CD4-positive, alpha-beta T cell treated with Interleukin-4 for 1 hour (primary cell): ENCODE results near the gene NPW.
A peak's percentile ranks its signal among the peaks of the same experiment; 100 is the strongest.
"Not testable (repeated sequence)": the region's sequence is repeated elsewhere in the genome, so short reads cannot be mapped to it uniquely, and the experiment has no call there.

Experiments
- DNase-seq, 2 donors: peaks; one replicate each; pipeline ENCODE4 v3.0.0-alpha.2; 2020 to 2022

Gene NPW

DNA sequence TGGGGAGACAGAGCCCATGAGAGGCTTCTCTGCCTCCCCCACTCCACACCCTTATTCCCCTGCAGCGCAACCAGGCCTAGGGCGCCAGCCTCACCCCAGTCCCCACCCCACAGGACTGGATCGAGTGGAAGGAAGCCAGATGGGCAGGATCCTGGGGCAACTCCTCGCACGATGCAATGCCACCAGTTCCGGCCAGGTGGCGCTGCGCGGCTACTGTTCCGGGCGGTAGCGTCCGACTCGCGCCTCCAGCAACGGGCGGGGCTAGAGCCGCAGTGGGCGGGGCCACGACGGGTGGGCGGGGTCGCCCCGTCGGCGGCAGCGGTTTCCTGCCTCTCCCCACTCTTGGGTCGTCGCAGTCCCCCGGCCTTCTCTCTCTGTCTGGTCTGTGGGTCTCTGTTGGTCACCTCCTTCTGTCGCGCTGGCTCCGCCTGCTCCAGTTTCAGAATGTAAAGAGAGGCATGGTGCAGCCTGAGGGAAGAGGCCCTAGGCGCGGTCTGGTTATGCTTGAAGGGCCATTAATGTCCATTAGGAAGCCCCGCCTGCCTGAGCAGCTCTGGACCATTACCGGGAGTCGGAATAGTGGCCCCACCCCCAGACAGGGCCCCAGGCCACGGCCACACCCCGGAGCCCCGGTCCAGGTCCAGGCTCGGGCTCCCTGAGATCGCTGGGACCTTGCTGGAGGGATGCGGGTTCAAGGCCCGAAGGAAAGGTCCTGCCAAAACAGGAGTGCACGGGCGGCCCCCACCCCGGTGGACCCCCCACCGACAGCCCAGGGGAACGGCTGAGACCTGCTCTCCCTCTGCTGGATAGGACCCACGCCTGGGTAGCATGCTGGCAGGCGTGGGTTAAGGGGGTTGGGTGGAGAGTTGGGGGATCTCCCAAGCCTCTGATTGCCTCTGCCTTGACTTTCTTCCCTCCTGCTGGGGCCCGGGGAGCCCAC, 3.8 kb downstream of the NPW start:
- DNase-seq: peak; percentile 93 to 95

DNA sequence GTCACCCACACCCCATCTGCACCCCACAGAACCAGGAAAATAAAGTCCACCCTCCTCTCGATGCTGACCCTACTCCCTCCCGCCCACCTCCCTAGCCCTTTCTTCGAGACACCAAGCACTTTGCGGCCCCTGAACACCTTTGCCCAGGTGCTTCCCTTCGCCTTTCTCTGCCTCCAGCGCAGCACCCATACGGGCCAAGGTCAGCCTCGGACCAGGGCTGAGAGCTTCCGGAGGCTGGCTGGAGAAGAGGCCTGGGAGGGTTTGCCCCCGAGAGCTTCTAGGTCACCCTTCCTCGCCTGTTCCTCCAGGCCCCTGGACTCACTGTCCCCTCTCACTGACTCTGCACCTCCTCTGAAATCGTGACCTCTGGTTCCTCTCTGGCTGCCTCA, 4.4 kb downstream of the NPW start:
- no peak for DNase-seq

DNA sequence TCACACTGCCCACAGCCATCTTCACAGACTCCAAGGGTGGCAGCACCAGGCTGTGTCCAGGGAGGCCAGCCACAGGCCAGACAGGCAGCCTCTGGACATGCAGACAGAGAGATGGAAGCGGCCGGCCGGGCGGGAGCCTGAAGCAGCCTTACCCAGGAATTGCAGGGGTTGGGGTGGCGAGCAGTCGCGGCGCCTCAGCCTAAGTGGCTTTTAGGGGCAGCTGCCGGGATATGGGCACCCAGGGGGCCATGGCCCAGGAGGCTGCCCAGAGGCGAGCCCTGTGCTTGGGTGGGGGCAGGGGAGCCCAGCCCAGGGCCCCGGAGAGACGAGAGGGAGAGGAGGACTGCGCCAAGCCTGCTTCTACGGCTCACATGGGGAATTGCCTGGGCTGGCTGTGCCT, 5.7 kb downstream of the NPW start:
- no peak for DNase-seq

DNA sequence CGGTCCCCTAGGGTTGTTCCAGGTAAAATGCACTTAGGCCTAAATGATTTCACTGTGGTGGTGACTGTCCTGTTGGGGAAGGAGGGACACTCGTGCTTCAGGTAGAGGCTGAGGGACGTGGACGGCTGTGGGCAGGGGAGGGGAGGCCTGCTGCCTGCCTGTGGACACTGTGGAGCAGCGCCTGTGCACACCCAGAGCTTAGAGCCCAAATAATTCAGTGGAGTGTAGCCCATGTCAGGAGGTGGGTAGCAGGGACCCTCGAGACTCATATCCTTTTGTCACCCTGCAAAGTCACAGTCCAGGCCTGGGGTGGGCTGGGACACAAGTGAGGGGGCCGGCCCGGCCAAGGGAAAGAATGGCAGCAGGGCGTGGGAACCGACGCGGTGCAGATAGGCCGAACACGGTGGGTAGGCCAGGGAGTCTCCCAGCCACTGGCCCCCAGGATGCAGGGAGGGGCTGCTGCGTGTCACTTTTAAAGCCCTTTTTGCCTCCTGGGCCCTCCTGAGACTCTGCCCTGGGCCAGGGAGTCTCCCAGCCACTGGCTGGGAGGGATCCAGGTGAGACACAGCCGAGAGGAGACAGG, 6.4 kb downstream of the NPW start:
- DNase-seq: no peak

DNA sequence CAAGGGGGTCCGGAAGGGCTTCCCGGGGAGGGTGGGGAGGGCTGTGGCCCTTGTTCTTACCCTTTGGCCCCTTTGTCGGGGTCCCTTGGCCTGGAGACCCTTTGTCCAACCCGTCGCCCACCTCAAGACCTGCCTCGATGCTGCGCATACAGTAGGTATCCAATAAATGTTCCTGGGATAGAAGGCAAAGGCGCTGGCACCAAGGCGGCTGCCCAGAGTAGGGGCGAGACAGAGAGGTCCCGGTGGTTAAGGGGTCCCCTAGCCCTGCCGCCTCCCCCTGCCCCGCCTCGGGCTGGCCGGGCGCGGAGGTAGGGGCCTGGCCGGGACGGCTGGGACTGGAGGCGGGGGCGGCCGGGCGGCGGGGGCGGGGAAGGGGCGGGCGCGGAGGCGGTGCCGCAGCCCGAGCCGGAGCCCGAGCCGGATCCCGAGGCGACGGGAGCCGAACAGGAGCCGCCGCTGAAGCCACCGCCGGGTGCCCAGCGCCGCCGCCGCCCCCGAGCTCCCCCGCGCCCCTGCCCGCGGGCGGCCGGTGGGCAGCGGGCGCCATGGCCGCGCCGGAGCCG, 7.0 kb downstream of the NPW start, which contains the start of gene NHERF2:
Gene NHERF2, plus strand, starts transcription at position 442 of the 563 bp plus-strand sequence. Its CDS starts 104 bp downstream, at position 546.
- DNase-seq: peak in 1 of 2 donors; percentile 27

DNA sequence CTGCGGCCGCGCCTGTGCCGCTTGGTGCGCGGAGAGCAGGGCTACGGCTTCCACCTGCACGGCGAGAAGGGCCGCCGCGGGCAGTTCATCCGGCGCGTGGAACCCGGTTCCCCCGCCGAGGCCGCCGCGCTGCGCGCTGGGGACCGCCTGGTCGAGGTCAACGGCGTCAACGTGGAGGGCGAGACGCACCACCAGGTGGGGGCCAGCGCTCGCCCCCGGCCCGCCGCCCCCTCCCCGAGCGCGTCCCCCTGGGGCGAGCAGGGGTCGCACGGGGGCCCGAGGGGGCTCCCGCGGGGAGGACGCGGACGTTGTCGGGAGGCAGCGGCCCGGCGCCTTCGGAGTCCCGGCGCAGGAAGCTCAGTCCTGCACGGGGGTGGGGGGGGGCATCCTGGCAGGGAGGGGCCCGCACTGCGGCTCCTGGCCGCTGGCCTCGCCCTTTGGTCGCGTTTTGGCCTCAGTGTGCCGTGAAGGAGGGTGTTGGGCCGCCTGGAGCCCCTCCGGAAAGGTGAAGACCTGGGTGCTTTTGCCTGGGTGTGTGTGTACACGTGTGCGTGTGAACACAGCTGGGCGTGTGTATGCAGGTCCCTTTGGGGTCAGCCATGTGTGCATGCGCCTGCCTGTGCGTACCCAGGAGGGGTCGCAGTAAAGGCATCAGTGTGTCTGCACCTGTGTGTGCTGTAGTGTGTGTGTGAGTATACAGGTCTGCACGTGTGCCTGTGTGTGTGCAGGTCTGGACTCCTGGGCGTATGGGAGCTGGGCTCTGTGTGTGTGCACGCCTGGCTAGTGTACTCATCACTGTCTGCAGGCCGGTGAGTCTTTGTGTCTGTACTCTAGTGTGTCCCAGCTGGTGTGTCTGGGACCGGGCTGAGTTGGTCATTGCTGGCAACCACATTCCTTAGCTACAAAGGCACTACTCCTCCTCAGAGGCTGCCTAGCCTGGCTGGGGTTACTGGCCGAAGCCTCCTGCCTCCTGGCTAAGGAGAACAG, 7.7 kb downstream of the NPW start:
- DNase-seq: peak in 1 of 2 donors; percentile 17

DNA sequence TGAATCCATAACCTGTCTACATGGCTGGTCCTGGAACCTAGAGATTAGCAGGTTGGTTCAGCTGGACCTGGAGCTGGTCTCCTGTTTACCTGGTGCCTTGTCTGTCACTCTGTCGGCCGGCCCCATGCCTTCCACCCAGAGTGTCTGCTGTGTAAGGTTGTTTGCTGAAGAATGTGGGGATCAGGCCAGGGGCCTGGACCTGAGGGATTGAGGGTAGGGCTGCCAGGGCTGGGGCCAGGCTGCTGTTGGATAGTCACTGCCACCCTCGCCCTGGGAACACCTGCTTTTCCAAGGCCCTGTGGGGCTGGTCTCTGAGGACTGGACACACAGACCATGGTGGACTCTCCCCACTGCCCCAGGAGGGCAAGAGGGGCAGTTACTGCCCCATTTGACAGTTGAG, 8.6 kb downstream of the NPW start:
- no peak for DNase-seq

DNA sequence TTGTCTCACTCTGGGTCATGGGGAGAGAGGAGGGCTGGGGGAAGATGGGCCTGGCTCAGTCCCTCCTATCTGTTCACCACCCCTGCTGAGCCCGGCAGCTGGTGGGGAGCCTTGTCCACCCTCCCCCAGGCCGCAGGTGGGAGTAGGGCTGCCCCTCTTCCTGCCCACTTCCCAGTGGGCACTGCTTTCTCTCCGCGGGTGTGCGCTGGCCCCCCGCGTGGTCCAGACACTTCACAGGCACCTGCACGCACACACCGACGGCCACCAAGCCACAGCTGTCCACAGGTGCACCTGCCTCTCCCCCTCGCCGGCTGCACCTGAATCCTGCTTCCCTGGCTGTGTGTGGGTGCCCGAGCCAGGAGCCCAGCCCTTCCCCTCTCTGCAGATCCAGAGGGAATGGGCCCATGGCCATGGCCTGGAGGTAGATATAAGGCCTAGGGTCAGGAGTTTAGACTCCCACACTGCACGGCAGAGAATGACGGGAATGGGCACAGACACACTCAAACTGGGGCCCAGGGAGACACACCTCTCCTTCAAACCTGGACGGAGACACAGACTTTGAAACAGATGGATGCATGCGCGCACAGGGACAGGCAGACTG, 9.1 kb downstream of the NPW start:
- no peak for DNase-seq

DNA sequence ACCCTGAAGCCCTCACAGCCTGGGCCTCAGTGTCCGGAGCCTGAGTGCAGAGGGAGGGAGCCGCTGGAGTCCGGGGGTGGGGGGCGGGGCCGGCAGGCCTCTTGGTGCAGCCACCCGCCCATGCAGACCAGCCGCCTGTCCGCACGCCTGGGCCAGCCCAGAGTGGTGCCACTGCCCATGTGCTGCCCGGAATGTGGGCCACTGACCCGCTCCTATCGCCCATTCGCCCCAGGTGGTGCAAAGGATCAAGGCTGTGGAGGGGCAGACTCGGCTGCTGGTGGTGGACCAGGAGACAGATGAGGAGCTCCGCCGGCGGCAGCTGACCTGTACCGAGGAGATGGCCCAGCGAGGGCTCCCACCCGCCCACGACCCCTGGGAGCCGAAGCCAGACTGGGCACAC, 9.8 kb downstream of the NPW start:
- DNase-seq: no peak

DNA sequence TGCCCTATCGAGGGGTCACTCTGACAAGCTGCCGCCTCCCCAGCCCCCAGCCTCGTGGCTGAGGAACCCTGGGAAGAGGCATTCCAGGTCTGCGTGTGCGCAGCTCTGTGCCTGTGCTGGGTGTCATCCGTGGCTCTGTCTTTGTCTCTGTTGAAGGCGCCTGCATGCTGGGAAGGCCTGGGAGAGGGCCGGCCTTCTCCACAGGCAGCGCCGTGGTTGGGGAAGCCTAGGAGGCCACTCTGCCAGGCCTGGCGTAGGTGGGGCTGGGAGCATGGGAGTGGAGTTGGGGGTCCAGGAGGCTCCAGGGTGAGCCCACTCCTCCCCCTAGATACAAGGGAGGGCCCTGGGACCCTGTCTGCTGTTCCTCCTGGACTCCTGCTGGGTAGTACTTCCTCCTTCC, 10.5 kb downstream of the NPW start:
- DNase-seq: no peak

DNA sequence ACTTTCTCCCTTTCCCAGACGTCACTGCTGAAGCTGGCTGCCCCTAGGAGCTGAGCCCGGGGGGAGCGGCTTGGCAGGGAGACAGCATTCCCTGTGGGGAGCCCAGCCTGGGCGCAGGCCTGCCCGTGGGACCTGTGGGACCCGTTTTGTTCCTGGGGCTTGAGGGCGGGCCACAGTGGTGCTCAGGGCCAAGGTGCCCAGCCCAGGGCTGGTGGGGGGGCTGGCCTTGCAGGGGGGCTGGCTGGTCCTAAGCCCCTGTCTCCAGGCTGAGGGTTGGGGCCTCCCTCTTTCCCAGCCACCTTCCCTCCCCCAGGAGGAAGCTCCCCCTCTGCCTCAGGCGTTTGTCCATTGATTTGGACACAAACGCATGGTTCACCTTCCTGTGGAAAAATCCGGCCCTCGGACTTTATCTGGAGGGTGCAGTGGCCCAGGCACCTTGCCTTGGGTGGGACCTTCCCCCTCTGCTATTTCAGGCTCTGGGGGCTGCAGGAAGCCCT, 11.5 kb downstream of the NPW start:
- DNase-seq: no peak

DNA sequence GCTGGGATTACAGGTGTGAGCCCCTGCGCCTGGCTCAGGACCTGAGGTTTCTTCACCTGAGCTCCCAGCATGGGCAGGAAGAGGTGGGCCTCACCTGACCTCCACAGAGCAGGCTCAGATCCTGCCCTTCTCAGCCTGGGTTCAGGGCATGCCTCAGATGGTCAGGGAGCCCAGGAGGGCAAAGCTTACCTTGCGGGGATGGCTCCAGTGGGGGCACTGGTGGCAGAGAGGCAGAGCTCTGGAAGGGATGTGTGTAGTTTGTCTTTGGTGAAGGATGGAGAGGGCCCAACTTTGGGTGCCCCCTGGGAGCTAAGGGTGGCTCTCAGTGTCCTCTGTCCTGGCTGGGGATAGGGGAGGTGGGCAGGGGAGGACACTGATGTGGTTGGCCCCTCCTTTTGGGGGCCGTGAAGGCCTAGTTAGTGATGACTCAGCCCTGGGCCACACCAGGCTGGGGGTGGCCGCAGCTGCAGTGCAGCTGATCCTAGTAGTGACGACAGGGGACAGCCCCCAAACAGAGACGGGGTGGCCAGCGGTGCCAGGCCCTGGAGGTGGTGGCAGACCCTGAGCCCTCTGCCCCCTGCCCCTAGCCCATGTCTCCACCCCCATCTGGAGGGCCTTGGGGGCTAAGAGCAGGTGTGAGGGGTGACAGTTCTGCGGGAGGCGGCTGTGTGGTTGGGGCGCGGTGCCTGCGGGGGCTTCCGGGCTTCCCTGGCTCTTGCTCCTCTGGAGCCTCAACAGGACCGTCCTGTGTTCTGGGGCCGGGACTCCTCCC, 12.9 kb downstream of the NPW start:
- DNase-seq: no peak

DNA sequence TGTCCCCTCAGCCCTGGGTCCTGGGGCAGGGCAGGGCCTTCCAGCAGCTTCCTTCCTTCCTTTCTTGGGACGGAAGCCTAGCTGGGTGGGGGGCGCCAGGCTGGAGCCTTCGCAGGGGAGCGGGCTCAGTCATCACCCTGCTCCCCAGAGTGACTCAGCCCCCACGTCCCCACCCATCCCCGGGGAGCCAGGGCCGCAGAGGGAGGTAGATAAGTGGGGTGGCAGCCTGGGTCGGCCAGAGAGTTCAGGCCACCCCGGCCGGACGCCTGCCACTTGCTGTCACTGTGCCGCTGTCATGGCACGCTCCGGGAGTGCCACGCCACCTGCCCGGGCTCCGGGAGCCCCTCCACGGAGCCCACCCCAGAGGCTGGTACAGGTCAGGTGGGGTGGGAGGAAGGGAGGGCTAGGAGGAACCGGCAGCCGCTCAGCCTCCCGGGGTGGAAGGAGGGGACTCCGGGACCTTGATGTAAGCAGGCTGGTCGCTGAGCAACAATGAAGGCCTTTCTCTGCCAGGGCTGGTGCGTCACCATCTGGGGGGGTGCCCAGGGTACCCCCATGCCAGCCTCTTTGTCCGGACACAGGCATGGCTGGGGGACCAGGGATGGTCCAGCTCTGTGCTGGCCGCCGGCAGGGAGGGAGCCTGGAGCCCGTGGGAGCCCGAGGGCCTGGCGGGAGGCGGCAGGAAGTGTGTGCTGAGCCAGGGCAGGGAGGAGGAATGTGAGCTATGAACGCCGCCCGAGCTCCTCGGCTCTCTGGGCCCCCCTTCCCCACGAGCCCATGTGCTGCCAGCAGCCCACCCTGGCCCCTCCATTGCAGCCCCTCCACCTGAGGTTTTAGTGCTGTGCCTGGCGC, 13.7 kb downstream of the NPW start:
- DNase-seq: peak in 1 of 2 donors; percentile 33

DNA sequence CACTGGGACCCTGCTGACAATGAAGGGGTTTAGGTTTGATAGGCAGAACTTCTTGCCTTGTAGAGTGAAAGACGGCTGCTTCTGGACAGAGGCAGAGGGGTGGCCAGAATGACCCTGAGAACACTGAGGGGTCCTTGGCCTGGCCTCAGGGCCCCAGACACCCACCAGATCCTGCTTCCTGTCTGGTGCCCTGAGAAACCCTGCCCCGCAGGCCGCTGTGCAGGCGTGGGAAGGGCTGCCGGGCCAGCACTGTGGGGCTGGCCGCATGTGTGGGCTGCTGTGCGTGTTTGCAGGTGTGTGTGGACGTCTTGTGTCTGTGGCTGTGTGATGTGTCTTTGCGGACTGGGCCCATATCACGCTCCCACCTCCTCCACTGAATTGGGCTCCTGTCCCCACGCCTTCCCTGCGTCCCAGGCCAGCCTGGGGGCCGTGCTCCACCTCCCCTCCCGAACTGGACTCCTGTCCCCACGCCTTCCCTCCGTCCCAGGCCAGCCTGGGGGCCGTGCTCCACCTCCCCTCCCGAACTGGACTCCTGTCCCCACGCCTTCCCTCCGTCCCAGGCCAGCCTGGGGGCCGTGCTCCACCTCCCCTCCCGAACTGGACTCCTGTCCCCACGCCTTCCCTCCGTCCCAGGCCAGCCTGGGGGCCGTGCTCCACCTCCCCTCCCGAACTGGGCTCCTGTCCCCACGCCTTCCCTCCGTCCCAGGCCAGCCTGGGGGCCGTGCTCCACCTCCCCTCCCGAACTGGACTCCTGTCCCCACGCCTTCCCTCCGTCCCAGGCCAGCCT, 14.5 kb downstream of the NPW start:
- not testable (repeated sequence) for DNase-seq

DNA sequence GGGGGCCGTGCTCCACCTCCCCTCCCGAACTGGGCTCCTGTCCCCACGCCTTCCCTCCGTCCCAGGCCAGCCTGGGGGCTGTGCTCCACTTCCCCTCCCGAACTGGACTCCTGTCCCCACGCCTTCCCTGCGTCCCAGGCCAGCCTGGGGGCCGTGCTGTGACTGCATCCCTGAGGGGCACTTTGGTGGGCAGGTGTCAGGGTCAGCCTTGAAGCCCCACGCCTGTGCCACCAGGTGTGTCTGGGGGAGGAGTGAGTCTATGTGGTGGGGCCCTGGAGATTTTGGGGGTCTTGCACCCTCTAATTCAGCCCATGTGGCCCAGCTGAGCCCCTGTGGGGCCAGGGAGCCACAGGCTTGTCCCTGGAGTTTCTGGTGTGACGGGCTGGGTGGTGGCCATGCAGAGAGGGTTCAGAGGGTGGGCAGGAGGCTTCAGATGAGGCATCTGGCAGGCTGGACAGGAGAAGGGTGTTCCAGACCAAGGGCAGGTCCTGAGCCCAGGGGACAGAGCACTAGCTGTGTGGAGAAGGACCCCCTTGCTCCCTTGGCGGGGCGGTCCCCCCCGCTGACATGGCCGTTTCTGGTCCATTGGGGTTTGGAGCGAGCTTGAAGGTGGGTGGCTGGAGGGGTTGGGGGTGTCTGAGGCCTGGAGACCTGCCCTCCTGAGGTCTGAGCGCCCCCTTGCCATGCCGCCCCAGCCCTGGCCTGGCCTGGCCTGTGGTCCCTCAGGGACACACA, 15.3 kb downstream of the NPW start:
- no peak for DNase-seq

DNA sequence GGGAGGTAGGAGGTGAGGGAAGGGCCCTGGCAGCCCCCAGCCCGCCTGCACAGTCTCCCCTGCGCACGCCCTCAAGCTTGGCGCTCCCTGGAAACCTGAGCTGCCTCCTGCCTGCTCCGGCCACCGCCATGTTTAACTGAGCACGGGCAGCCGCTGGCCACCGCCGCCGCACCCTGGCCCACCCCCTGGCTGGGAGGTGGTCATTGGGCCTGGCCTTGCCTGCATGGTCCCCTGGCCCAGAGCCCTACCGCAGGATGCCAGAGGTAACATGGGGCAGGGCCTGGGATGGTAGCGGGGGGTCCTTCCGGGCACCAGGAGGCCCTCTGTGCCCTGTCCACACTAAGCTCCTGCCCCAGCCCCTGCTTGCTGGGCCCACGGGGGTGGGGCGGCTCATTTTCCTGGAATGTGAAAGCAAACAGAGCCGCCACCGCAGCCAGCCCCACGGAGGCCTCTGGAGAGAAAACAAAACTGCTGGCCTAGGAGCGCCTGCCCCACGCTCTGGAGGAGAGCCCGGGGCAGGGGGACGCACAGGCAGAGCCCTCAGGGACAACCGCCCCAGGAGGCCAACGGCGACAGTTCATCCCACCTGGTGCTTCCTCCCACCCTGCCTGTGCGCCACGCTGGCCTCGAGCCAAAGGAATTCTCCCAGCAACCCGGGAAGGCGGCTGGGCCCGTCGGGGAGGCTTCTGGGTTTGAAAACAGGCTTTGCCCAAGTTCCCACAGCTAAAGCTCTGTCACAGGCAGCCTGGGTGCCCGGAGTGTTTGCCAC, 16.0 kb downstream of the NPW start:
- no peak for DNase-seq

DNA sequence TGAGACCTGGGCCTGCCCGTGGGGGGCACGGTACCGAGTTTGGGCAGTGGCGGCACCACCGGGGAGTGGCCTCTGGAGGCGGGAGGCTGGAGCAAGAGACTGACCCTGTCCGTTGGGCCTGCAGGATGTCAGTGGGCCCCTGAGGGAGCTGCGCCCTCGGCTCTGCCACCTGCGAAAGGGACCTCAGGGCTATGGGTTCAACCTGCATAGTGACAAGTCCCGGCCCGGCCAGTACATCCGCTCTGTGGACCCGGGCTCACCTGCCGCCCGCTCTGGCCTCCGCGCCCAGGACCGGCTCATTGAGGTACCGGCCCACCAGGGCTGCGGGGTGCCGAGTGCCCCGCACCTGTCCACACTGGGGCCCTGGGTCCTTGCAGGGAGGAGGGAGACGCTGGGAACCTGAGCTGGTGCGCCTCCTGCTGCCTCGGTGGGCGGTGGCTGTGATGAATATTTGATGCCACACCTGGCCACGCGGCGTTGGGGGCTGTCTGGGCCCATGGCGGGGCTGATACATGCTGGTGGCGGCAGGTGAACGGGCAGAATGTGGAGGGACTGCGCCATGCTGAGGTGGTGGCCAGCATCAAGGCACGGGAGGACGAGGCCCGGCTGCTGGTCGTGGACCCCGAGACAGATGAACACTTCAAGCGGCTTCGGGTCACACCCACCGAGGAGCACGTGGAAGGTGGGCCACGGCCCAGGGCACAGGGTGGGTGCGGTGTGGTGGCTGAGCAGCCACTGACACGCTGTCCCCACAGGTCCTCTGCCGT, 16.8 kb downstream of the NPW start:
- DNase-seq: no peak
